Measurements from ENCODE around the gene DIAPH1. TPM values are rescaled to one million over a fixed set of nuclear protein-coding genes. Genes with fewer than 3 reads are reported as not detected.

Gene DIAPH1
- total RNA-seq, 1 experiment from 2014 or later = 157 TPM

DNA sequence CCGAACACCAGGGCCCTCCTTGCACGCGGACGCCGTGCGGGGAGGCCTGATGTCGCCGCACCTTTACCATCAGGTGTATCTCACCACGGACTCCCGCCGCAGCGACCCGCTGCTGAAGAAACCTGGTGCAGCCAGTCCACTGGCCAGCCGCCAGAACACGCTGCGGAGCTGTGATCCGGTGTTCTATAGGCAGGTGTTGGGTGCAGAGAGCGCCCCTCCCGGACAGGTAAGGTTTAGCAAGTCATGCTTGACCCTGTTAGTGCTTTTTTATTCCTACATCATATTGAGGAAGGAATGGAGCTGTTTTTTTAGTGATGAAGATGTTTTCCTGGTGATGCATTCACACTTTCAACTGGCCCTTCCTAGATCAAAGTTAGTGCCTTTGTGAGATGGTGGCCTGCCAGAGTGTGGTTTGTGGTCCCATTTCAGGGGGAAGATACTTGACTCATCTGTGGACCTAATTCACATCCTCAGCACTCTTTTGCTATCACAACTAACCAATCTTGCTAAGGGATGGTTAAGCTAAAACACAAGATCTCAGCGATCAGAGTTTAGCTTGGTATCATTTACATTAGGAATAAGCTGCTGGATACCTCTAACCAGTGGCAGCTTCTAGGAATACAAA lies 140.4 kb downstream of the DIAPH1 start:
- intact Hi-C loops (cut with micrococcal nuclease; ENCODE audit: unreplicated experiment) = loop anchor here (5.0 kb wide), 1 partner anchor 44 kb away; no protein-coding TSS in a partner anchor
- H3K4me3 ChIP-seq = no peak overlapping the region
- H3F3A ChIP-seq (ENCODE audit: insufficient read depth, low read depth) = no peaks in the 10 kb centered on the region
- H3K9me2 ChIP-seq (ENCODE audit: insufficient read depth) = no peaks in the 10 kb centered on the region
- BruUV-seq (replicated peaks) = no TSS peak
- DNase-seq = peak in 1 of 2 experiments; percentile 33
- H3K4me2 ChIP-seq = no peak overlapping the region
- no peak overlapping the region for H2AFZ ChIP-seq
- H3K36me3 ChIP-seq (ENCODE audit: low read depth) = no peaks in the 10 kb centered on the region
- H3K4me1 ChIP-seq (replicated peaks; ENCODE audit: insufficient read depth) = no peaks in the 10 kb centered on the region
- ChIA-PET CTCF (interaction anchor here (0.6 to 0.9 kb wide), 3 partner anchors 12 to 35 kb away, joined by 3 to 10 read pairs (median 5); no protein-coding TSS in a partner anchor), POLR2A (ENCODE audit: unreplicated experiment) (no interaction called here)
- TF ChIP-seq, protein P1, sequence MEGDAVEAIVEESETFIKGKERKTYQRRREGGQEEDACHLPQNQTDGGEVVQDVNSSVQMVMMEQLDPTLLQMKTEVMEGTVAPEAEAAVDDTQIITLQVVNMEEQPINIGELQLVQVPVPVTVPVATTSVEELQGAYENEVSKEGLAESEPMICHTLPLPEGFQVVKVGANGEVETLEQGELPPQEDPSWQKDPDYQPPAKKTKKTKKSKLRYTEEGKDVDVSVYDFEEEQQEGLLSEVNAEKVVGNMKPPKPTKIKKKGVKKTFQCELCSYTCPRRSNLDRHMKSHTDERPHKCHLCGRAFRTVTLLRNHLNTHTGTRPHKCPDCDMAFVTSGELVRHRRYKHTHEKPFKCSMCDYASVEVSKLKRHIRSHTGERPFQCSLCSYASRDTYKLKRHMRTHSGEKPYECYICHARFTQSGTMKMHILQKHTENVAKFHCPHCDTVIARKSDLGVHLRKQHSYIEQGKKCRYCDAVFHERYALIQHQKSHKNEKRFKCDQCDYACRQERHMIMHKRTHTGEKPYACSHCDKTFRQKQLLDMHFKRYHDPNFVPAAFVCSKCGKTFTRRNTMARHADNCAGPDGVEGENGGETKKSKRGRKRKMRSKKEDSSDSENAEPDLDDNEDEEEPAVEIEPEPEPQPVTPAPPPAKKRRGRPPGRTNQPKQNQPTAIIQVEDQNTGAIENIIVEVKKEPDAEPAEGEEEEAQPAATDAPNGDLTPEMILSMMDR (conservative IDR thresholded peaks at IDR 0.05) = peak; percentile 40; the same call in 1 of the 2 replicates
- no peak for TF ChIP-seq EZH2 (IDR thresholded peaks at IDR 0.05; ENCODE audit: low read depth)
- peaks cover 10% of the 10 kb centered on the region for H3K27me3 ChIP-seq (ENCODE audit: insufficient read depth, low read depth)
- H3K9me3 ChIP-seq (ENCODE audit: insufficient read depth, low read depth) = no peaks in the 10 kb centered on the region
- H3K27ac ChIP-seq = no peak overlapping the region
- H4K20me1 ChIP-seq (ENCODE audit: insufficient read depth) = no peaks in the 10 kb centered on the region
- no peaks in the 10 kb centered on the region for H3K79me2 ChIP-seq (ENCODE audit: low read depth)

DNA sequence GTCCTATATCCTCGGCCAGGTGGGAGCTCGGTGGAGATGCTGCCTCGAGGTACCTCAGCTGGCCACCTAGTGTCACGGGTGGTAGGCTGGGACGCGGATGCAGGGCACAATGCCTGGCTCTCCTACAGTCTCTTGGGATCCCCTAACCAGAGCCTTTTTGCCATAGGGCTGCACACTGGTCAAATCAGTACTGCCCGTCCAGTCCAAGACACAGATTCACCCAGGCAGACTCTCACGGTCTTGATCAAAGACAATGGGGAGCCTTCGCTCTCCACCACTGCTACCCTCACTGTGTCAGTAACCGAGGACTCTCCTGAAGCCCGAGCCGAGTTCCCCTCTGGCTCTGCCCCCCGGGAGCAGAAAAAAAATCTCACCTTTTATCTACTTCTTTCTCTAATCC lies 141.0 kb downstream of the DIAPH1 start:
- CTCF ChIA-PET = interaction anchor here (0.9 kb wide), 1 partner anchor 12 kb away, joined by 5 read pairs; no protein-coding TSS in a partner anchor
- Histone ChIP-seq H3K4me1 (replicated peaks; ENCODE audit: insufficient read depth) (no peaks in the 10 kb centered on the region), H3F3A (ENCODE audit: insufficient read depth, low read depth) (no peaks in the 10 kb centered on the region), H3K36me3 (ENCODE audit: low read depth) (no peaks in the 10 kb centered on the region), H3K27me3 (ENCODE audit: insufficient read depth, low read depth) (peaks cover 10% of the 10 kb centered on the region), H3K9me3 (ENCODE audit: insufficient read depth, low read depth) (no peaks in the 10 kb centered on the region), H2AFZ (no peak overlapping the region), H3K9me2 (ENCODE audit: insufficient read depth) (no peaks in the 10 kb centered on the region), H3K27ac (no peak overlapping the region), H3K4me3 (no peak overlapping the region), H3K79me2 (ENCODE audit: low read depth) (no peaks in the 10 kb centered on the region), H3K4me2 (no peak overlapping the region), H4K20me1 (ENCODE audit: insufficient read depth) (no peaks in the 10 kb centered on the region)
- intact Hi-C loops (cut with micrococcal nuclease; ENCODE audit: unreplicated experiment) = loop anchor here (5.0 kb wide), 1 partner anchor 44 kb away; no protein-coding TSS in a partner anchor
- DNase-seq = no peak
- BruUV-seq (replicated peaks) = no TSS peak
- POLR2A ChIA-PET (ENCODE audit: unreplicated experiment) = no interaction called here
- TF ChIP-seq EZH2 (IDR thresholded peaks at IDR 0.05; ENCODE audit: low read depth) = no peak
- TF ChIP-seq, protein P1 (conservative IDR thresholded peaks at IDR 0.05) = no peak

DNA sequence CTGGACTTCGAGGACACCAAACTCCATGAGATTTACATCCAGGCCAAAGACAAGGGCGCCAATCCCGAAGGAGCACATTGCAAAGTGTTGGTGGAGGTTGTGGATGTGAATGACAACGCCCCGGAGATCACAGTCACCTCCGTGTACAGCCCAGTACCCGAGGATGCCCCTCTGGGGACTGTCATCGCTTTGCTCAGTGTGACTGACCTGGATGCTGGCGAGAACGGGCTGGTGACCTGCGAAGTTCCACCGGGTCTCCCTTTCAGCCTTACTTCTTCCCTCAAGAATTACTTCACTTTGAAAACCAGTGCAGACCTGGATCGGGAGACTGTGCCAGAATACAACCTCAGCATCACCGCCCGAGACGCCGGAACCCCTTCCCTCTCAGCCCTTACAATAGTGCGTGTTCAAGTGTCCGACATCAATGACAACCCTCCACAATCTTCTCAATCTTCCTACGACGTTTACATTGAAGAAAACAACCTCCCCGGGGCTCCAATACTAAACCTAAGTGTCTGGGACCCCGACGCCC lies 141.7 kb downstream of the DIAPH1 start:
- no peak for TF ChIP-seq EZH2 (IDR thresholded peaks at IDR 0.05; ENCODE audit: low read depth)
- TF ChIP-seq, protein P1 (conservative IDR thresholded peaks at IDR 0.05) = no peak
- no peak overlapping the region for H3K27ac ChIP-seq
- ChIA-PET POLR2A (ENCODE audit: unreplicated experiment) (no interaction called here), CTCF (interaction anchor here (0.6 kb wide), 1 partner anchor 1468 kb away, joined by 3 read pairs; no protein-coding TSS in a partner anchor)
- intact Hi-C loops (cut with micrococcal nuclease; ENCODE audit: unreplicated experiment) = loop anchor here (5.0 kb wide), 1 partner anchor 45 kb away; no protein-coding TSS in a partner anchor
- no TSS peak for BruUV-seq (replicated peaks)
- H2AFZ ChIP-seq = no peak overlapping the region
- H3F3A ChIP-seq (ENCODE audit: insufficient read depth, low read depth) = no peaks in the 10 kb centered on the region
- no peaks in the 10 kb centered on the region for H3K36me3 ChIP-seq (ENCODE audit: low read depth)
- peak overlapping the region; percentile 58; the same call in 1 of the 2 replicates for H3K4me3 ChIP-seq
- H4K20me1 ChIP-seq (ENCODE audit: insufficient read depth) = no peaks in the 10 kb centered on the region
- H3K79me2 ChIP-seq (ENCODE audit: low read depth) = no peaks in the 10 kb centered on the region
- no peaks in the 10 kb centered on the region for H3K9me2 ChIP-seq (ENCODE audit: insufficient read depth)
- peaks cover 10% of the 10 kb centered on the region for H3K27me3 ChIP-seq (ENCODE audit: insufficient read depth, low read depth)
- H3K9me3 ChIP-seq (ENCODE audit: insufficient read depth, low read depth) = no peaks in the 10 kb centered on the region
- no peak for DNase-seq
- H3K4me1 ChIP-seq (replicated peaks; ENCODE audit: insufficient read depth) = no peaks in the 10 kb centered on the region
- H3K4me2 ChIP-seq = peak overlapping the region; percentile 78

Data from PC-9 (cell line).